Chondrocyte (in vitro differentiated cells): Measurements from ENCODE around the gene TNIK. TPM values are rescaled to one million over a fixed set of nuclear protein-coding genes. Genes with fewer than 3 reads are reported as not detected.

ENCODE experiments used
- DNase-seq: peaks from one replicate; pipeline ENCODE4 v3.0.0; 2021; ENCODE audit warnings: mixed read lengths, low spot score
- H3K27ac Mint-ChIP-seq: one replicate; pipeline ENCODE4 v1.8.0; 2021; ENCODE audit warnings: mild to moderate bottlenecking, moderate library complexity, mixed read lengths; ENCODE audit not compliant: unreplicated experiment
- H3K27me3 Mint-ChIP-seq: 2 replicates; pipeline ENCODE4 v1.8.0; 2021; ENCODE audit warnings: low read depth, mixed read lengths
- H3K36me3 Mint-ChIP-seq: 2 replicates; pipeline ENCODE4 v1.8.0; 2021; ENCODE audit warnings: low read depth, mixed read lengths
- H3K4me1 Mint-ChIP-seq: 2 replicates; pipeline ENCODE4 v1.8.0; 2021; ENCODE audit warnings: low read depth, mild to moderate bottlenecking, mixed read lengths
- H3K4me3 Mint-ChIP-seq: one replicate; pipeline ENCODE4 v1.8.0; 2021; ENCODE audit warnings: mild to moderate bottlenecking, moderate library complexity, mixed read lengths; ENCODE audit not compliant: unreplicated experiment
- H3K9me3 Mint-ChIP-seq: 2 replicates; pipeline ENCODE4 v1.8.0; 2021; ENCODE audit warnings: low read depth, mixed read lengths
- CTCF ChIP-seq: fragments of 200-600 bp; sonication (generic); IDR thresholded peaks from 2 replicates; pipeline ENCODE4 v1.5.0; 2021; ENCODE audit warnings: antibody characterized with exemption, mild to moderate bottlenecking, moderate library complexity
- total RNA-seq: library from RNA; stranded (reverse); gene quantifications from 3 replicates; pipeline ENCODE4 v1.2.1, GENCODE V29; 2021

Gene TNIK
- total RNA-seq, 1 donor from 2014 or later: 17.5 TPM

GRCh38 chr3:171177056-171177455 is 283.1 kb downstream of the TNIK start:
- H3K4me1 Mint-ChIP-seq: peaks cover 35% of the 10 kb centered on the region
- TF ChIP-seq CTCF: no peak
- no peaks in the 10 kb centered on the region for H3K9me3 Mint-ChIP-seq

GRCh38 chr3:171176244-171176933 is 283.8 kb downstream of the TNIK start:
- H3K9me3 Mint-ChIP-seq: no peaks in the 10 kb centered on the region
- H3K36me3 Mint-ChIP-seq: peaks cover 8% of the 10 kb centered on the region
- no peak for TF ChIP-seq CTCF
- H3K27me3 Mint-ChIP-seq: no peaks in the 10 kb centered on the region
- peak overlapping the region; percentile 90 for H3K27ac Mint-ChIP-seq
- H3K4me3 Mint-ChIP-seq: no peak overlapping the region
- H3K4me1 Mint-ChIP-seq: peaks cover 35% of the 10 kb centered on the region
- no peak for DNase-seq

More at GRCh38 chr3:171177056-171177455, 283.1 kb downstream of the TNIK start:
- Mint-ChIP-seq H3K27me3 (no peaks in the 10 kb centered on the region), H3K36me3 (peaks cover 6% of the 10 kb centered on the region), H3K4me3 (no peak overlapping the region), H3K27ac (peak overlapping the region; percentile 90)
- no peak for DNase-seq

- DNase-seq: no peak
- Mint-ChIP-seq H3K4me1 (peaks cover 35% of the 10 kb centered on the region), H3K27me3 (no peaks in the 10 kb centered on the region), H3K27ac (peak overlapping the region; percentile 90), H3K36me3 (peaks cover 9% of the 10 kb centered on the region), H3K4me3 (peak overlapping the region; percentile 35), H3K9me3 (no peaks in the 10 kb centered on the region)
- TF ChIP-seq CTCF: no peak
These were observed 284.4 kb downstream of the TNIK start for GRCh38 chr3:171175741-171176234.

- no peak overlapping the region for H3K27ac Mint-ChIP-seq
- H3K27me3 Mint-ChIP-seq: no peaks in the 10 kb centered on the region
- DNase-seq: no peak
- H3K36me3 Mint-ChIP-seq: peaks cover 7% of the 10 kb centered on the region
- peaks cover 31% of the 10 kb centered on the region for H3K4me1 Mint-ChIP-seq
- no peaks in the 10 kb centered on the region for H3K9me3 Mint-ChIP-seq
- no peak for TF ChIP-seq CTCF
- no peak overlapping the region for H3K4me3 Mint-ChIP-seq
These were observed 286.5 kb downstream of the TNIK start for GRCh38 chr3:171173736-171174135.

- TF ChIP-seq CTCF: peak; percentile 59
- Mint-ChIP-seq H3K36me3 (peaks cover 12% of the 10 kb centered on the region), H3K9me3 (no peaks in the 10 kb centered on the region), H3K27ac (no peak overlapping the region), H3K4me3 (no peak overlapping the region), H3K27me3 (no peaks in the 10 kb centered on the region), H3K4me1 (peaks cover 21% of the 10 kb centered on the region)
- DNase-seq: no peak
These were observed 288.1 kb downstream of the TNIK start for GRCh38 chr3:171172070-171172469.
